Kidney (tissue), 14 donors: ENCODE results near the gene CXCR5. TPM values are rescaled to one million over a fixed set of nuclear protein-coding genes. Genes with fewer than 3 reads are reported as not detected.
A peak's percentile ranks its signal among the peaks of the same experiment; 100 is the strongest.

Experiments
- DNase-seq, 5 donors: peaks; one replicate each; pipeline ENCODE4 v3.0.0-alpha.2; 2013 to 2020
- FAIRE-seq: peaks from 2 replicates; lab custom pipeline; 2012; peaks lifted over from hg19 to GRCh38; lab: Jason Lieb, UNC
- H3K27ac ChIP-seq, 2 donors: one replicate each; pipeline ENCODE4 v1.7.0; 2013; ENCODE audit warnings: low read depth in 2 of 2, low read length in 2 of 2, inconsistent platforms in 1 of 2
- H3K27me3 ChIP-seq: one replicate; pipeline ENCODE4 v1.7.1; 2013; ENCODE audit warnings: low read length, inconsistent platforms; ENCODE audit not compliant: control insufficient read depth, insufficient read depth
- H3K36me3 ChIP-seq, 3 donors: one replicate each; pipeline versions ENCODE4 v1.7.0 to v1.7.1; 2013; ENCODE audit warnings: low read length in 3 of 3, control low read depth in 1 of 3, inconsistent platforms in 1 of 3; ENCODE audit not compliant: insufficient read depth in 3 of 3, control insufficient read depth in 2 of 3
- H3K4me1 ChIP-seq, 3 donors: one replicate each; pipeline versions ENCODE4 v1.7.0 to v1.7.1; 2013; ENCODE audit warnings: low read length in 3 of 3, inconsistent platforms in 1 of 3, low read depth in 1 of 3; ENCODE audit not compliant: control insufficient read depth in 2 of 3, insufficient read depth in 2 of 3
- H3K4me3 ChIP-seq, 3 donors: one replicate each; pipeline versions ENCODE4 v1.7.0 to v1.8.1; 2013; ENCODE audit warnings: low read length in 3 of 3, control low read depth in 1 of 3, inconsistent platforms in 1 of 3
- H3K9ac ChIP-seq, 3 donors: one replicate each; pipeline versions ENCODE4 v1.7.0 to v1.7.1; 2013; ENCODE audit warnings: low read length in 3 of 3, control low read depth in 1 of 3, inconsistent platforms in 1 of 3
- H3K9me3 ChIP-seq, 3 donors: one replicate each; pipeline versions ENCODE4 v1.7.0 to v1.7.1; 2013; ENCODE audit warnings: low read length in 3 of 3, control low read depth in 1 of 3, inconsistent platforms in 1 of 3; ENCODE audit not compliant: control insufficient read depth in 2 of 3, insufficient read depth in 1 of 3
- CTCF ChIP-seq: IDR thresholded peaks from 3 replicates; pipeline ENCODE4 v1.5.1; 2012; ENCODE audit warnings: mild to moderate bottlenecking, moderate library complexity, borderline replicate concordance; ENCODE audit not compliant: insufficient read depth; ENCODE audit errors: extremely low read depth
- intact Hi-C: fragments of 100-400 bp; cut with DNase I; formaldehyde crosslinking; loops from one replicate; pipeline ENCODE4 v1.11.1; 2022
- microRNA-seq: library from miRNA; unstranded; fragments of <30 nt; microRNA quantifications from one replicate; pipeline ENCODE4 v1.2.0, GENCODE V29; 2020
- polyA plus RNA-seq: library from polyadenylated mRNA; stranded (reverse); fragments of 350-450 nt; fragmentation: Illumina TruSeq; extraction: RNeasy Lipid Tissue Mini Kit (QIAGEN cat#74804); gene quantifications from one replicate; pipeline ENCODE4 v1.2.3, GENCODE V29; 2014; ENCODE audit warnings: low read depth, low replicate concordance; ENCODE audit not compliant: insufficient read depth
- total RNA-seq: library from RNA; stranded (reverse); fragmentation: NEBNext Ultra II Directional; extraction: Animal tissue kit (Norgen Biotek cat#: 25700); gene quantifications from one replicate; pipeline ENCODE4 v1.2.1, GENCODE V29; 2021
- donor health status: control.
- donor health status: control.
- donor health status: control.
- donor health status: control.
- donor health status: control.
- donor health status: DM: yes; HTN: yes; CAD: no.
- donor health status: Normal renal cell carcinoma (clear cell type).

Gene CXCR5
- total and polyA plus RNA-seq, 2 donors from 2014 or later = 1.1 TPM; not detected in 1

- no peak overlapping the region for H3K4me3 ChIP-seq
- no peaks in the 10 kb centered on the region for H3K4me1 ChIP-seq
- peak in 1 of 5 donors; percentile 50 for DNase-seq
- no peaks in the 10 kb centered on the region for H3K27me3 ChIP-seq
- FAIRE-seq = no peak
- TF ChIP-seq CTCF = no peak
- no peaks in the 10 kb centered on the region for H3K9me3 ChIP-seq
- no peak overlapping the region for H3K9ac ChIP-seq
- H3K27ac ChIP-seq = no peak overlapping the region
- H3K36me3 ChIP-seq = no peaks in the 10 kb centered on the region
- intact Hi-C loops = no loop called here
Observed at GRCh38 chr11:118939404-118939915, 55.8 kb downstream of the CXCR5 start.

GRCh38 chr11:118939953-118940598, 56.4 kb downstream of the CXCR5 start:
- Histone ChIP-seq H3K4me3 (no peak overlapping the region), H3K27ac (no peak overlapping the region), H3K9me3 (no peaks in the 10 kb centered on the region), H3K4me1 (no peaks in the 10 kb centered on the region), H3K9ac (no peak overlapping the region), H3K36me3 (no peaks in the 10 kb centered on the region), H3K27me3 (no peaks in the 10 kb centered on the region)
- intact Hi-C loops = no loop called here
- DNase-seq = peak; percentile 65 to 84 (median 75)
- FAIRE-seq = no peak
- no peak for TF ChIP-seq CTCF

GRCh38 chr11:118947091-118947490, 63.4 kb downstream of the CXCR5 start:
- intact Hi-C loops = no loop called here
- no peak for FAIRE-seq
- no peak for TF ChIP-seq CTCF
- no peaks in the 10 kb centered on the region for H3K27me3 ChIP-seq
- DNase-seq = peak in 1 of 5 donors; percentile 10
- H3K36me3 ChIP-seq = no peaks in the 10 kb centered on the region
- no peak overlapping the region for H3K9ac ChIP-seq
- no peaks in the 10 kb centered on the region for H3K4me1 ChIP-seq
- no peak overlapping the region for H3K27ac ChIP-seq
- H3K9me3 ChIP-seq = no peaks in the 10 kb centered on the region
- H3K4me3 ChIP-seq = no peak overlapping the region

Small RNA genes lying within 50 kb of the gene (microRNA-seq; reads per million reads assigned to microRNA genes)
- not detected for gene MIR4492

Other genes starting within 250 kb of the CXCR5 start
- gene TREH, start 204.2 kb upstream of the CXCR5 start, total RNA-seq = 1.0 TPM
- gene TREH, start 204.2 kb upstream of the CXCR5 start, polyA plus RNA-seq = 10.2 TPM
- gene DDX6, start 92.7 kb upstream of the CXCR5 start, total RNA-seq = 121 TPM
- 22.5 TPM for gene DDX6, start 92.7 kb upstream of the CXCR5 start, polyA plus RNA-seq
- gene BCL9L, start 42.0 kb downstream of the CXCR5 start, total RNA-seq = 57.5 TPM
- 5.0 TPM for gene BCL9L, start 42.0 kb downstream of the CXCR5 start, polyA plus RNA-seq
- not detected for gene UPK2, start 72.4 kb downstream of the CXCR5 start, total RNA-seq
- gene UPK2, start 72.4 kb downstream of the CXCR5 start, polyA plus RNA-seq = not detected
- gene FOXR1, start 87.9 kb downstream of the CXCR5 start, total RNA-seq = not detected
- not detected for gene FOXR1, start 87.9 kb downstream of the CXCR5 start, polyA plus RNA-seq
- gene CENATAC, start 114.2 kb downstream of the CXCR5 start, total RNA-seq = 45.0 TPM
- gene CENATAC, start 114.2 kb downstream of the CXCR5 start, polyA plus RNA-seq = 19.8 TPM
- gene RPS25, start 134.5 kb downstream of the CXCR5 start, total RNA-seq = 852 TPM
- 1,047 TPM for gene RPS25, start 134.5 kb downstream of the CXCR5 start, polyA plus RNA-seq
- 82.6 TPM for gene TRAPPC4, start 134.9 kb downstream of the CXCR5 start, total RNA-seq
- 136 TPM for gene TRAPPC4, start 134.9 kb downstream of the CXCR5 start, polyA plus RNA-seq
- gene SLC37A4, start 147.0 kb downstream of the CXCR5 start, total RNA-seq = 49.5 TPM
- gene SLC37A4, start 147.0 kb downstream of the CXCR5 start, polyA plus RNA-seq = 115 TPM
- 187 TPM for gene HYOU1, start 173.3 kb downstream of the CXCR5 start, total RNA-seq
- gene HYOU1, start 173.3 kb downstream of the CXCR5 start, polyA plus RNA-seq = 69.0 TPM
- 40.8 TPM for gene VPS11, start 183.9 kb downstream of the CXCR5 start, total RNA-seq
- 40.0 TPM for gene VPS11, start 183.9 kb downstream of the CXCR5 start, polyA plus RNA-seq
- gene HMBS, start 201.0 kb downstream of the CXCR5 start, total RNA-seq = 16.7 TPM
- 32.3 TPM for gene HMBS, start 201.0 kb downstream of the CXCR5 start, polyA plus RNA-seq
- 34.8 TPM for gene DPAGT1, start 218.0 kb downstream of the CXCR5 start, total RNA-seq
- gene DPAGT1, start 218.0 kb downstream of the CXCR5 start, polyA plus RNA-seq = 41.0 TPM
- gene C2CD2L, start 223.5 kb downstream of the CXCR5 start, total RNA-seq = 16.0 TPM
- 17.7 TPM for gene C2CD2L, start 223.5 kb downstream of the CXCR5 start, polyA plus RNA-seq
- gene HINFP, start 237.7 kb downstream of the CXCR5 start, total RNA-seq = 29.1 TPM
- gene HINFP, start 237.7 kb downstream of the CXCR5 start, polyA plus RNA-seq = 14.5 TPM